ENCODE results near the gene FAM186B.

GRCh38 chr12:49547090-49547690 is 58.2 kb downstream of the FAM186B start:
- no peak for TF ChIP-seq CTCF (IDR thresholded peaks at IDR 0.05)
- no peak for TF ChIP-seq MYC (IDR thresholded peaks at IDR 0.05; ENCODE audit: borderline replicate concordance, low read length)
- TF ChIP-seq CEBPB (IDR thresholded peaks at IDR 0.05): no peak
- TF ChIP-seq RFX5 (IDR thresholded peaks at IDR 0.05): no peak
- TF ChIP-seq CBX8 (IDR thresholded peaks at IDR 0.05): no peak
- TF ChIP-seq POLR2A (IDR thresholded peaks at IDR 0.05; ENCODE audit: low read length): no peak
- TF ChIP-seq RCOR1 (IDR thresholded peaks at IDR 0.05; ENCODE audit: low read depth, low read length): no peak
- TF ChIP-seq ESRRA (IDR thresholded peaks at IDR 0.05; ENCODE audit: borderline replicate concordance, low read length): no peak
- TF ChIP-seq HMGXB4 (CRISPR knock-in tag; IDR thresholded peaks at IDR 0.05; ENCODE audit: borderline replicate concordance): no peak
- TF ChIP-seq PHF8 (IDR thresholded peaks at IDR 0.05; ENCODE audit: borderline replicate concordance, low read depth): no peak

All from A549 (cell line).